OCI-LY3 (cell line): Measurements from ENCODE around the gene HMGA1.

Experiments used
- H2AFZ ChIP-seq: fragments of 200-600, 300-600 bp; shearing (Covaris generic); 2 replicates; pipeline ENCODE4 v1.6.0; 2014; ENCODE audit warnings: antibody characterized with exemption, low read depth, low read length
- H3K27ac ChIP-seq: fragments of 200-600, 300-600 bp; sonication (generic); 2 replicates; pipeline ENCODE4 v1.5.1; 2014; ENCODE audit warnings: mild to moderate bottlenecking, low read length, moderate library complexity, mixed read lengths
- H3K27me3 ChIP-seq: fragments of 200-600, 300-600 bp; sonication (generic); 2 replicates; pipeline ENCODE4 v1.6.1; 2014; ENCODE audit warnings: low read depth, low read length, mixed read lengths
- H3K36me3 ChIP-seq: fragments of 200-600, 300-600 bp; sonication (generic); replicated peaks from 2 replicates; pipeline ENCODE3; 2014; ENCODE audit warnings: low read depth, low read length, mixed read lengths
- H3K4me1 ChIP-seq: fragments of 300-600, 200-600 bp; sonication (generic); 2 replicates; pipeline ENCODE4 v1.6.1; 2014; ENCODE audit warnings: low read length, mixed read lengths
- H3K4me2 ChIP-seq: fragments of 200-600, 300-600 bp; sonication (generic); 2 replicates; pipeline ENCODE4 v1.6.1; 2014; ENCODE audit warnings: low read length, mixed read lengths
- H3K4me3 ChIP-seq: fragments of 300-600, 200-600 bp; sonication (generic); 2 replicates; pipeline ENCODE4 v1.5.1; 2014; ENCODE audit warnings: antibody characterized with exemption, mild to moderate bottlenecking, low read length, moderate library complexity
- H3K79me2 ChIP-seq: fragments of 300-600, 200-600 bp; shearing (Covaris generic); 2 replicates; pipeline ENCODE4 v1.6.1; 2014; ENCODE audit warnings: mild to moderate bottlenecking, low read length, mixed read lengths
- H3K9ac ChIP-seq: fragments of 300-600, 200-600 bp; shearing (Covaris generic); 2 replicates; pipeline ENCODE4 v1.6.0; 2014; ENCODE audit warnings: mild to moderate bottlenecking, low read length, moderate library complexity
- H3K9me3 ChIP-seq: fragments of 200-600, 300-600 bp; shearing (Covaris generic); 2 replicates; pipeline ENCODE4 v1.6.1; 2014; ENCODE audit warnings: low read length, mixed read lengths; ENCODE audit not compliant: insufficient read depth
- H4K20me1 ChIP-seq: fragments of 200-600, 300-600 bp; sonication (generic); 2 replicates; pipeline ENCODE4 v1.6.1; 2016; ENCODE audit warnings: low read length, mixed read lengths; ENCODE audit not compliant: insufficient read depth
- EZH2phosphoT487 ChIP-seq: fragments of 200-600 bp; shearing (Covaris generic); IDR thresholded peaks from 2 replicates; pipeline ENCODE4 v1.6.1; 2018; ENCODE audit warnings: antibody characterized with exemption, mixed run types, low read depth
- TF ChIP-seq, protein P1 (sequence below): fragments of 200-600, 300-600 bp; sonication (generic); IDR thresholded peaks from 2 replicates; pipeline ENCODE4 v1.5.1; 2014; ENCODE audit warnings: antibody characterized with exemption, low read length, low read depth

HMGA1 gene

DNA sequence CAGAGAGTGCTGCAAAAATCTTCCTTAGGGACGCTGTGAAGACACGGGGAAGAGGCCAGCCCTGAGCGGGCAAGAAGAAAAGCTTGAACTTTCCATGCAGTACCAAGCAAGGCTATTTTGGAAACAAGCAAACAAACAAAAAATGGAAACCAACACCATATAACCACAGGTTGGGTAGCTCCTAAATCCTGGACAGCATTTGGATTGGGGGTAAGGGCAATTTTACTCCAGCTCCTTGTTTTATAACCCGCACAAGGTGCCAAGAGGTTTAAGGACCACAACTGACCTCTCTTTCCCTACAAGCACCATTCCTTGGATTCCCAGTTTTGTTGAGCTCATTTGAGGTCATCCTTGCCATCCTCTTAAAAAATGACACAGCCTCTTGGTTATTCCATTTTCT lies 43.5 kb downstream of the HMGA1 start:
- H3K9ac ChIP-seq, result no peak overlapping the region
- no peak overlapping the region for H2AFZ ChIP-seq
- H3K36me3 ChIP-seq, result no peaks in the 10 kb centered on the region
- H4K20me1 ChIP-seq, result no peaks in the 10 kb centered on the region
- no peaks in the 10 kb centered on the region for H3K9me3 ChIP-seq
- no peak overlapping the region for H3K4me3 ChIP-seq
- no peak for TF ChIP-seq EZH2phosphoT487
- TF ChIP-seq, protein P1, sequence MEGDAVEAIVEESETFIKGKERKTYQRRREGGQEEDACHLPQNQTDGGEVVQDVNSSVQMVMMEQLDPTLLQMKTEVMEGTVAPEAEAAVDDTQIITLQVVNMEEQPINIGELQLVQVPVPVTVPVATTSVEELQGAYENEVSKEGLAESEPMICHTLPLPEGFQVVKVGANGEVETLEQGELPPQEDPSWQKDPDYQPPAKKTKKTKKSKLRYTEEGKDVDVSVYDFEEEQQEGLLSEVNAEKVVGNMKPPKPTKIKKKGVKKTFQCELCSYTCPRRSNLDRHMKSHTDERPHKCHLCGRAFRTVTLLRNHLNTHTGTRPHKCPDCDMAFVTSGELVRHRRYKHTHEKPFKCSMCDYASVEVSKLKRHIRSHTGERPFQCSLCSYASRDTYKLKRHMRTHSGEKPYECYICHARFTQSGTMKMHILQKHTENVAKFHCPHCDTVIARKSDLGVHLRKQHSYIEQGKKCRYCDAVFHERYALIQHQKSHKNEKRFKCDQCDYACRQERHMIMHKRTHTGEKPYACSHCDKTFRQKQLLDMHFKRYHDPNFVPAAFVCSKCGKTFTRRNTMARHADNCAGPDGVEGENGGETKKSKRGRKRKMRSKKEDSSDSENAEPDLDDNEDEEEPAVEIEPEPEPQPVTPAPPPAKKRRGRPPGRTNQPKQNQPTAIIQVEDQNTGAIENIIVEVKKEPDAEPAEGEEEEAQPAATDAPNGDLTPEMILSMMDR, result no peak
- no peaks in the 10 kb centered on the region for H3K79me2 ChIP-seq
- no peak overlapping the region for H3K27ac ChIP-seq
- no peaks in the 10 kb centered on the region for H3K4me1 ChIP-seq
- no peaks in the 10 kb centered on the region for H3K27me3 ChIP-seq
- no peak overlapping the region for H3K4me2 ChIP-seq

DNA sequence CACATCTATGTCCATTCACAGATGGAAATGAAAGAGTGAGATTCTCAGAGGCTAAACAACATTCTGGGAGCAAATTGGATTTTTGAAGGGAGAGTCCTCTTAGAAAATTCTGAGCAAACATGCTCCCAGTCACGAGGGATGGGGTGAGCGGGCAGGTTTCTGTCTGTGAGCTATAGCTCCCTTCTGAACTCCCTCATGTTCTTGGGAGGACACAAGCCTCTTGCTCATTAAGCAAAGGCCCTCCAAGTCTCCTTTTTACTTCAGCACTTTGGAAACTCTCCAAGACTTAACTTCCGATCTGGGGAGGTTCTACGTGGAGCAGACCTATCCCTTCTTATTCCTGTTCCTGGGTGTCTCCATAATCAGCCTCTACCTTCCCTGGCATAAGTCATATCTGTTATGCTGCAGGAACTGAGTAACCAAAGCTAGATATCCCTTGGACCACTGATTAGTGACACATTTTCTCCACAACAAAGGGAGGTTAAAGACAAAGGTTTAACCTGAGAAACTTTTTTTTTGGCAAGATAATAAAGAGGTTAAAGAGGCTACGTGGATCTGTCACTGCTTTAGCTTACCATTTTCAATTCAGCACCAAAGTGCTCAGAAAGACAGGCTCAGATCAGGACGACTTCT lies 45.1 kb downstream of the HMGA1 start:
- Histone ChIP-seq H3K4me1 (no peaks in the 10 kb centered on the region), H3K27me3 (no peaks in the 10 kb centered on the region), H3K79me2 (no peaks in the 10 kb centered on the region), H3K27ac (no peak overlapping the region), H3K9ac (no peak overlapping the region), H2AFZ (no peak overlapping the region), H3K36me3 (no peaks in the 10 kb centered on the region), H3K4me2 (no peak overlapping the region), H3K4me3 (no peak overlapping the region), H3K9me3 (no peaks in the 10 kb centered on the region), H4K20me1 (no peaks in the 10 kb centered on the region)
- TF ChIP-seq, protein P1, result no peak
- no peak for TF ChIP-seq EZH2phosphoT487

DNA sequence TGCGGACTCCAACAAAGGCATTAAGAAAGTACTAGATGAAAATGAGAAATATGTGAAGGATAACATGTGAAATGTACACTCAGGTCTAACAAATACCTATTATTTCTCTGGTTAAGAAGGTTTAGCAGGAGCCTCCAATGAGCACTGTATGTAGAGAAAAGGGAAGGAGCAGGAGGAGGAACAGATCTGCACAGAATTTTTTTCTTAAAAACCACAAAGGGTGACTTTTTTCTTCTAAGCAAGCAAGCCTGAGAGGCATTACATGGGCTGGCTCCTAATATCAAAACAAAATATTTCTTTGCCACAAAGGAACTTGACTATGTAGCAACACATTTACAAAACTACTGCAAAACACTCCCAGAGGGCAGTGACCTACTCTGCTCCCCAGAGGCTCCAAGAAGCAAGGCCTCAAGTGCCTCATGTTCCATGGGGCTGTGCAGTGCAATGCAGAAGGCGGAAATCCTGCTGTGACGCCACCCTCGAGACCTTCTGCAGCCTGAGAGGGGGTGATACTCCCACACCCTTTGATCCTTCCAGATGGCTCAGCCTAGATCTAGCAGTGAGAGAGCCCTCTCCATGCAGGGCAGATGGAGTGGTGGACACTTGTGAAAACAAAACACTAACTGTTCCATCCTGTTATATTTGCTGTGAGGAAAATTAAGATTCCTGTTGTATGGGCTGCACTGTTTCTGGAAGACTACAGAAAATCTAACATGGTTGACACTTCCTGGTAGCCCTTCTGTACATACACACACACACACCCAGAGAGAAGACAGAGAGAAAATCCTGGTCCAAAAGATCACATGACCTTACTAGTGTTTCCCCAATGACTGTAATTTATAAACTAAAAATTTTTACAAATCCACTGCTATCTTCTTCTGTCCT lies 48.1 kb downstream of the HMGA1 start:
- Histone ChIP-seq H4K20me1 (no peaks in the 10 kb centered on the region), H3K9ac (no peak overlapping the region), H3K4me3 (no peak overlapping the region), H3K4me1 (no peaks in the 10 kb centered on the region), H3K79me2 (no peaks in the 10 kb centered on the region), H3K4me2 (no peak overlapping the region), H3K27ac (no peak overlapping the region), H3K27me3 (no peaks in the 10 kb centered on the region), H2AFZ (no peak overlapping the region), H3K9me3 (no peaks in the 10 kb centered on the region), H3K36me3 (no peaks in the 10 kb centered on the region)
- TF ChIP-seq EZH2phosphoT487, result no peak
- TF ChIP-seq, protein P1, result no peak

DNA sequence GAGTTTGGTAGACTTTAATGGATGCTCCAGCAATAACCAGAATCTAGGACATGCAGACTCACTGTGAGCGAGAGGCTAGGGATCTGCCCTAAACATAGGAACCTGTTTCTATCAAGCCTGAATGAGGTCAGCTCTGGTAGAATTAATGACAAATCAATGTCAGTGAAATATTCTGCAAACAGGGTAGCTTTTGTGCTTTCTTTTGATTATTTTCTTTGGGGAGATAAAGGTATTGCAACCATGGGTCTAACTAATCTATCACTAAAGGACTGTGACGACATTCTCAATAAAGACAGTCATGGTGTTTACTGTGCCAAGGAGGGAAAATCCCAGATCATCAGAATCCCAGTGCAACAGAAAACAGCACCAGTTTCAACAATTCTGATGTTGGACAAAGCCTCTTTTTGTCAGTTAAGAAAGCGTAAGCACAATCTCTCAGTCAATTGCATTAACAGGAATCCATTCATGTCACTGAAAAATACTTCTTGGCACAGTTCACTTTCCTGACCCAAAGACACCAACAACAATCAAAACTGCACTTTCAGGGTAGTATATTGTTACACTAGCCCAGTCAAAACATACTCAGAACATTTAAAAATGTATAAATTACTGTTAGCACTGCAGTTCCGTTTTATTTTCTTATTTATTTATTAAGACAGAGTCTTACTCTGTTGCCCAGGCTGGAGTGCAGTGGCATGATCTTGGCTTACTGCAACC lies 48.9 kb downstream of the HMGA1 start:
- H3K27ac ChIP-seq, result no peak overlapping the region
- H2AFZ ChIP-seq, result no peak overlapping the region
- H3K4me2 ChIP-seq, result no peak overlapping the region
- TF ChIP-seq EZH2phosphoT487, result no peak
- TF ChIP-seq, protein P1, result no peak
- no peaks in the 10 kb centered on the region for H3K4me1 ChIP-seq
- H3K27me3 ChIP-seq, result no peaks in the 10 kb centered on the region
- no peak overlapping the region for H3K4me3 ChIP-seq
- no peak overlapping the region for H3K9ac ChIP-seq
- H3K36me3 ChIP-seq, result no peaks in the 10 kb centered on the region
- H4K20me1 ChIP-seq, result no peaks in the 10 kb centered on the region
- no peaks in the 10 kb centered on the region for H3K9me3 ChIP-seq
- no peaks in the 10 kb centered on the region for H3K79me2 ChIP-seq
